Measurements from ENCODE around the gene LRRC31. TPM values are rescaled to one million over a fixed set of nuclear protein-coding genes. Genes with fewer than 3 reads are reported as not detected.

Gene LRRC31
- total and polyA plus RNA-seq, 2 of the 8 experiments (the other 6 are each of a cell fraction or from before 2014, with no cell fraction given), result not detected

GRCh38 chr3:169865176-169865767 lies 4.5 kb downstream of the LRRC31 start (continued):
- TF ChIP-seq KDM1A (IDR thresholded peaks at IDR 0.05; ENCODE audit: borderline replicate concordance, low read length) (no peak), RNF2 (IDR thresholded peaks at IDR 0.05; ENCODE audit: borderline replicate concordance, low read depth, low read length, missing control alignments, poor library complexity, severe bottlenecking) (no peak)
